ENCODE measurements around the gene FTSJ3. TPM values are rescaled to one million over a fixed set of nuclear protein-coding genes. Genes with fewer than 3 reads are reported as not detected.
A peak's percentile ranks its signal among the peaks of the same experiment; 100 is the strongest.

Gene FTSJ3
- total RNA-seq, 1 experiment from 2014 or later, result 68.9 TPM

DNA sequence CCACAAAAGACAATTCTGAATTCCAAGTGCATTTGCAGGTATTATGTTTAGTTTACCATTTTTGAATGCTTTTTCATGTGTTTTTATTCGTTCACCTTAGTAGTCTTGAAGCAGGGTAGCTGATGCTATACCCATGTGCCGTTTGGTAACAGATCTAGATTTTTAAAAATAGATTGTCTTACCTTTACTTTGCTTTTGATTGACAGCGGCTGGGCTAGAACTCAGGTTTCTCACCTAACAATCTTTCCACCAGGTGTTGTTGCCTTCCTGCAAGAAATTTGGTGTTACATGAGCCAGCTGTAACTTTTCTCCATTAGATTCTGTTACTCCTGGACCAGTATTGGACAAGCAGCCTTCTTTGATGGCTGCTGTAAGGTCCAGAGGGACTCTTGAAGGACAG, 1.5 kb upstream of the FTSJ3 start:
- peaks cover 94% of the 10 kb centered on the region for H3K36me3 ChIP-seq
- H3K27ac ChIP-seq, result no peak overlapping the region
- no peaks in the 10 kb centered on the region for H3K27me3 ChIP-seq (replicated peaks)
- H3K4me1 ChIP-seq (replicated peaks), result peaks cover 17% of the 10 kb centered on the region
- peak overlapping the region; percentile 84 for H3K4me3 ChIP-seq
- no peak for DNase-seq (ENCODE audit: low read depth in 1 of 2, low spot score in 2 of 2)
- H3K9me3 ChIP-seq (replicated peaks), result no peaks in the 10 kb centered on the region

DNA sequence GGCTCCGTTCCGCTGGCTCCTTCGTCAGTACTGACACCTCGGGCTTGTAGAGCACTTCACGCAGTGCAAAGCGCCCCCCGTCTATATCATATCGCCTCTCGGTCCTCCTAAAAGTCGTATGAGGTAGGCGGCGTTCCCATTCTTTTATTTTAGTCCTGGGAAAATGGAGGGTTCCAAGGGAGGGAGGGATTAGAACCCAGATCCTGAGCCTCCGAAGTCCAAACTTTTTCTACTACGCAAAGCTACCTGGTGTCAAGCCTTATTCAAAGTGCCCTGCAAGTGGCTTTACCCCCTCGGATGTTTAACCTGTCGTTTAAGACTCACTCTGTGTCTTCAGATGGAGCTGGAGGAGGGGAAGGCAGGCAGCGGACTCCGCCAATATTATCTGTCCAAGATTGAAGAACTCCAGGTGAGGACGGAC, 348 bp upstream of the FTSJ3 start:
- peaks cover 94% of the 10 kb centered on the region for H3K36me3 ChIP-seq
- H3K4me1 ChIP-seq (replicated peaks), result peaks cover 17% of the 10 kb centered on the region
- no peaks in the 10 kb centered on the region for H3K27me3 ChIP-seq (replicated peaks)
- H3K27ac ChIP-seq, result peak overlapping the region; percentile 96
- H3K9me3 ChIP-seq (replicated peaks), result no peaks in the 10 kb centered on the region
- no peak for DNase-seq (ENCODE audit: low read depth in 1 of 2, low spot score in 2 of 2)
- peak overlapping the region; percentile 84 for H3K4me3 ChIP-seq

DNA sequence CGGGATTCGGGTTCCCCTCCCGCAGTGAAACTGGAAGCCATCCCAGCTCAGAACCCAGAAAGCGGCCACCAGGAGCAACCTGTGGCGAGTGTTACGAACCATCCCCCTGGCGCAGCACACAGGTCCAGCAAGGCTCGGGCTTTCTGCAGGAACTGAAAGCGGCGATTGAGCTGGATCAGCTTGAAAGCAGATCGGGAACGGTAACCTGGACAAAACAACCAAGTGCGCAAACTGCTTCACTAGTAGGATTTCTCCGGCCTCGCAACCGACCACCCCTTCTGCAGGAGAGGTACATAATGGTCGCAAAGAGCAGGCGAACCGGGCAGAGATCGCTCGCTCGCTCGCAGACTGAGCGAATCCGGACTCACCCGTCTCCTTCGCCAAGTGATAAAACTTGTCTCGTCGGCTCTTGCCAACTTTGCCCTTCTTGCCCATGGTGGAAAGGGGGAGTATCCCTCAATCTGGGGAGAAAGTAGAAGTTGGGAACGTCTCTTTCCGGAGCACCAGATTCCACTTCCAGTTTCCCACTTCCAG, 928 bp downstream of the FTSJ3 start:
- peaks cover 94% of the 10 kb centered on the region for H3K36me3 ChIP-seq
- H3K9me3 ChIP-seq (replicated peaks), result no peaks in the 10 kb centered on the region
- H3K27me3 ChIP-seq (replicated peaks), result no peaks in the 10 kb centered on the region
- H3K4me3 ChIP-seq, result peak overlapping the region; percentile 84
- H3K27ac ChIP-seq, result peak overlapping the region; percentile 96
- no peak for DNase-seq (ENCODE audit: low read depth in 1 of 2, low spot score in 2 of 2)
- peaks cover 17% of the 10 kb centered on the region for H3K4me1 ChIP-seq (replicated peaks)

DNA sequence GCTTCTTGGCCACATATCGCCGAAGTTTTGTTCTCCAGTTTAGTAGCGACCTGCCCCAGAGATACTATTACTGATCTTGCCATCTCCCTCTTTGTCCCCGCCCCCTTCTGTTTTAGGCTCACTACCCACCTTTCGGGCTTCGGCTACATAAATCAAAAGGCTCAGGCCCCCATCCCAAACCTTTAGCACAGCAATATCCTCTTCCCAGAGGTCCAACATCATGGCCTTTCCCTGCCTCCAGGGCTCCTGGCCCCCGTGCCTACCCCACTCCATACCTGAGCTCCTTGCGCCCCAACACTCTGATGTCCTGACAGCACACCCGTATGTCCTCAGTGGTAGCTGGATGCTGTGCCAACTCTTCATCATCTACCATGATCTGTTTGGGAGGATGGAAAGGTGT, 3.1 kb downstream of the FTSJ3 start:
- peaks cover 91% of the 10 kb centered on the region for H3K36me3 ChIP-seq
- H3K27ac ChIP-seq, result no peak overlapping the region
- DNase-seq (ENCODE audit: low read depth in 1 of 2, low spot score in 2 of 2), result no peak
- peaks cover 17% of the 10 kb centered on the region for H3K4me1 ChIP-seq (replicated peaks)
- H3K27me3 ChIP-seq (replicated peaks), result no peaks in the 10 kb centered on the region
- no peak overlapping the region for H3K4me3 ChIP-seq
- no peaks in the 10 kb centered on the region for H3K9me3 ChIP-seq (replicated peaks)

DNA sequence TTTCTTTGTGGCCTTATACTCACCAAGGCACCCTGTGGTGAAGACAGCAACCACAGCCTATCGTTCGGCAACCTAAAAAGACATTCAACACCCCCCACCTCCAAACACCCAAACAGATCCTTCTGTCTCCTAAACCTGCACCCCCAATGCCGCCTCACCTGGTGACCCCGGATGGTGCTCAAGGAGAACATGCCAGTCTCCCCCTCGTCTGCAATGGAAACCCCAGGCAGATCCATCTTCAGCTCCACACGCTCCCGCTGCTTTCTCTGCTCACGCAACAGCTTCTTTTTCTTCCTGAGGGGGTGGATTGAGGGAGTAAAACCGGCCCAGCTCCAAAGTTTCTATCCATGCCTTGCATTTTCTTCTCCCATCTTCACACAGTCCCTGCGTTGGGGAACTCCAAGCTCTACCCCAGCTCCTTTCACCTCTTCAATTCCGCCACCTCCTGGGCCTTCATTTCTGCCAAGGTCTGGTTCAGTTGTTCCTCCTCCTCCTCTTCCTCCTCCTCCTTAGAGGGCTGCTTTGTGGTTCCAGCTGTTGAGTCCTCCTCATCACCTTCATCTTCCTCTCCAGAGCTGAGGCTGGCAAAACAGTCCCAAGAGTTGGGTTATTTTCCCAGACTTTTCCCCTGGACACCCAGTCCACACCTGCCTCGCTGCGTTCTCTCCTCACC, 3.7 kb downstream of the FTSJ3 start:
- H3K27me3 ChIP-seq (replicated peaks), result no peaks in the 10 kb centered on the region
- peaks cover 91% of the 10 kb centered on the region for H3K36me3 ChIP-seq
- DNase-seq (ENCODE audit: low read depth in 1 of 2, low spot score in 2 of 2), result no peak
- H3K4me1 ChIP-seq (replicated peaks), result peaks cover 15% of the 10 kb centered on the region
- no peaks in the 10 kb centered on the region for H3K9me3 ChIP-seq (replicated peaks)
- no peak overlapping the region for H3K4me3 ChIP-seq
- H3K27ac ChIP-seq, result no peak overlapping the region

DNA sequence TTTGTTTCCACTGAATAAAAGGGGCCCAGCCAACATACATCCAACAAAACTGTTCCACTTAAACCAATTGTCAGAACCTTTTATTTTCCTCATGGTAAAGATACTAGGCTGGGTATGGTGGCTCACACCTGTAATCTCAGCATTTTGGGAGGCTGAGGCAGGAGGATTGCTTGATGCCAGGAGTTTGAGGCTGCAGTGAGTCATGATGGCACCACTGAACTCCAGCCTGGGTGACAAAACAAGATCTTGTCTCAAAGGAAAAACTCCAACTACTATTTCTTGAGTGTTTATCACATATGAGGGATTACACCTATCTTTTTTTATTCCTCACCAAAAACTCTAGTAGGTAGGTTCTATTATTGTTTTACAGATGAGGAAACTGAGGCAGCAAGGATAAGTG, 4.9 kb downstream of the FTSJ3 start:
- DNase-seq (ENCODE audit: low read depth in 1 of 2, low spot score in 2 of 2), result peak in 1 of 2 experiments; percentile 27
- Histone ChIP-seq H3K27ac (no peak overlapping the region), H3K9me3 (replicated peaks) (no peaks in the 10 kb centered on the region), H3K27me3 (replicated peaks) (no peaks in the 10 kb centered on the region), H3K36me3 (peaks cover 93% of the 10 kb centered on the region), H3K4me3 (no peak overlapping the region), H3K4me1 (replicated peaks) (peaks cover 10% of the 10 kb centered on the region)

DNA sequence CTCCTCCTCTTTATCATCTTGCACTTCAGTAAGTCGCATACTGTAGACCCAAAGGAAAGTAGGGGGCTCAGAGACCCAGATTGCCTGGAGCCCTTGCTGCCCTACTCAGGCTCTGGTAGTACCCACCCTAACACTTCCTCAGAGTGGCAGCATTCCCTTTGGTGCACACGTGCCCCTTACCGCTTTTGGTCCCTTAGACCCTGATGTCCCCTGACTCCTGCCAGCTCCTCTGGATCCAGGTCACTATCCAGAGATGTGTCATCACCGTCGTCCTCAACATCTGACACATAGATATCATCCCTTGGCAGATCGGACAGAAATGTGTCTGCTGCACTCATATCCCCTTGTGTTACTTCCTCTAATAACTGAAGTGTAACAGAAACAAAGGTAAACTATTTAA, 5.7 kb downstream of the FTSJ3 start:
- no peak overlapping the region for H3K4me3 ChIP-seq
- H3K27ac ChIP-seq, result no peak overlapping the region
- H3K36me3 ChIP-seq, result peaks cover 97% of the 10 kb centered on the region
- DNase-seq (ENCODE audit: low read depth in 1 of 2, low spot score in 2 of 2), result peak in 1 of 2 experiments; percentile 34
- H3K9me3 ChIP-seq (replicated peaks), result no peaks in the 10 kb centered on the region
- H3K4me1 ChIP-seq (replicated peaks), result peaks cover 18% of the 10 kb centered on the region
- no peaks in the 10 kb centered on the region for H3K27me3 ChIP-seq (replicated peaks)

DNA sequence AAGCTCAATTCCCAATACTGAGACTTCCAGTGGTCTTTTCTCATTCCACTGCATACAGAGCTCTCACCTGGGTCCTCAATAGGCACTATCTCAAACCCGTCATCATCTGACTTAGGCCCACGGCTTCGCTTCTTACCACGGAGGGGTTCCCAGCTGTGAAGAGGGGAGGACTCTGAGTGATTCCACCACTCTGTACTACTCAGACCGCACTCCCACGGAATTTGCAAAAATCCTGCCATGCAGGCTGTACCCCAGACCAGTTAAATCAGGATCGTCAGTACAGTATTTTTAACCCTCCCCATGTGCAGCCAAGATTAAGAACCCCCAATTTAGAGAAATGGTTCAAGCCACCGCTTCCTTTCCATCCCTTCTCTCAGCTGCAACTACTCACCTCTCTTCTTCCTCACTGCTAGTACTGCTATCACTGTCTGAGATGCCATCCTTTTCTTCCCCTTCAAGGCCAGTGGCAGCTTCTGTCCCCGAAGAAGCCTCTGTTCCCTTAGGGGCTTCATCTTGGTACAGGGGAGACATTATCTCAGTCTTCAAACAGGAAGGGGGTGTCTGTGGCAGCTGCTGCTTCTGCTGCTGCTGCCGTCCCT, 6.4 kb downstream of the FTSJ3 start:
- no peak overlapping the region for H3K27ac ChIP-seq
- H3K4me3 ChIP-seq, result no peak overlapping the region
- DNase-seq (ENCODE audit: low read depth in 1 of 2, low spot score in 2 of 2), result peak in 1 of 2 experiments; percentile 26
- H3K9me3 ChIP-seq (replicated peaks), result no peaks in the 10 kb centered on the region
- H3K36me3 ChIP-seq, result peaks cover 97% of the 10 kb centered on the region
- peaks cover 24% of the 10 kb centered on the region for H3K4me1 ChIP-seq (replicated peaks)
- H3K27me3 ChIP-seq (replicated peaks), result no peaks in the 10 kb centered on the region

DNA sequence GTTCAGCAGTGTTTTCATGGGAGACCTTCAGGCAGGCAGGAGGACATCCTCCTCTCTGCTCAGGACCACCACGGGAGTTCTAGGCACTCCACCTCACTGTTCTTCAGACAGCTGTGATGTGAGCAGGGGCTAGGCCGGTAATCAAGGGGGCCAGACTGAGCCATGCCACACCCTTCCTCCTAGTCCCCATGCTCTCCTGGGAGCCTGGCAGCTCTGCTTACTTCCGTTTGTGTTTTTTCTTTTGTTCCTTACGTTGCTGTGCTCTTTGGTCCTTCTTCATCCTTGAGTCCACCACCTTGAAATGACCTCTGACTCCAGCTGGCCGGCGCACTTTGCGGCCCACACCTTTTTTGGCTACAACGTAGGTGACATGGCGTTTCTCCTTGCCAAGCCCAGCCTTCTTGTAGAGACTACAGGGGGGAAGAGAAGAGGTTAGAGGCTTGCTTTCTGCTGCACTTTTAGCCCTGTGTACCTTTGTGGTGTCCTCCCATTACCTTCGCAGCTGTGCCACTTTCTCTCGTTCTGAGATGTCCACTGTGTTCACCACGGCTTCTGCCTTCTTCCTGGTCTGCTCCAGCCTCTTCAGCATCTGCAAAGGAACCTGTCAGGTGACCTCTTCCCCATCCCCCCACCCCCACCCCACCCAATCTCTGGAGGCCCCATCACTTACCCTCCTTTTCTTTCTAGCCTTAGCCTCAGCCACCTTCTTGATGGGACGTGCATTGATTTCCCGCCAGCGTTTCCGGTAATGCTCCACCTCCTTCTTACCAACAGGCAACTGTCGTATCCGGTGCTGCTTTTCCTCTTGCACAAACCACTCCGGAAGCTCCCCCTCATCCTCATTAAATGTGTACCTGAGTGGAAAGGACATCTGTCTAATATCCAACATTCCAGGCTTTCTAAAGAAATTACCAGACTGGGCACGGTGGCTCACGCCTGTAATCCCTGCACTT, 7.6 kb downstream of the FTSJ3 start:
- Histone ChIP-seq H3K4me3 (no peak overlapping the region), H3K4me1 (replicated peaks) (peaks cover 30% of the 10 kb centered on the region), H3K27me3 (replicated peaks) (no peaks in the 10 kb centered on the region), H3K9me3 (replicated peaks) (no peaks in the 10 kb centered on the region), H3K27ac (no peak overlapping the region), H3K36me3 (peaks cover 97% of the 10 kb centered on the region)
- no peak for DNase-seq (ENCODE audit: low read depth in 1 of 2, low spot score in 2 of 2)

DNA sequence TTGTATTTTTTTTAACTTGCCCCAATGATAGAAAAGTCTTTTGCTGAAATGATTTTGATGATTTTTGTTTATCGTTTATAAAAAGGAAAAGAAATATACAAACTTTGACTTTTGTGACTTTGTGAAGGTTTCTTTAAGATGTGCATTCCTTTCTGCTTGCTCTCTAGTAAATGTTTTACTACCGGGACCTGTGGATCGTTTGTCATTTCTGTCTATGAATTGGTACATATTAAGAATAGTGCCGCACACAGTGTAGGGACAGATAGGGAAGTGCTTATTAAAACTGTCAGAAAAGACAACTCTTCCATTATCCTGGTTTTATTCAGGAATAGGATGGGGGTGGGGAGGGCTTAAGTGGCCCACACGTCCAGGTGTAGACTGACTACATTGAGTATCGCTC, 8.3 kb downstream of the FTSJ3 start:
- no peaks in the 10 kb centered on the region for H3K27me3 ChIP-seq (replicated peaks)
- peaks cover 97% of the 10 kb centered on the region for H3K36me3 ChIP-seq

DNA sequence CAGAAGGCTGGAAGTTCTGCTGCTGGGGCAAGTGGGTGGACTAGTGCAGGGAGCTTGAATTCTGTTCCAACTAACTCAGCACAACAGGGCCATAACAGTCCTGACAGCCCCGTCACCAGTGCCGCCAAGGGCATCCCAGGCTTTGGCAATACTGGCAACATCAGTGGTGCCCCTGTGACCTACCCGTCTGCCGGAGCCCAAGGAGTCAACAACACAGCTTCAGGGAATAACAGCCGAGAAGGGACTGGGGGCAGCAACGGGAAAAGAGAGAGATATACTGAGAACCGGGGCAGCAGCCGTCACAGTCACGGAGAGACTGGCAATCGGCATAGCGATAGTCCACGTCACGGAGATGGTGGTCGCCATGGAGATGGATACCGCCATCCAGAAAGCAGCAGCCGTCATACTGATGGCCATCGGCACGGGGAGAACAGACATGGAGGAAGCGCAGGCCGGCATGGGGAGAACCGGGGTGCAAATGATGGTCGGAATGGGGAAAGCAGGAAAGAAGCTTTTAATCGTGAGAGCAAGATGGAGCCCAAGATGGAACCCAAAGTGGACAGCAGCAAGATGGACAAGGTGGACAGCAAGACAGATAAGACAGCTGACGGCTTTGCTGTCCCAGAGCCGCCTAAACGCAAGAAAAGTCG, 9.6 kb downstream of the FTSJ3 start:
- no peaks in the 10 kb centered on the region for H3K27me3 ChIP-seq (replicated peaks)
- H3K36me3 ChIP-seq, result peaks cover 97% of the 10 kb centered on the region
- no peak for DNase-seq (ENCODE audit: low read depth in 1 of 2, low spot score in 2 of 2)
- no peak overlapping the region for H3K4me3 ChIP-seq
- H3K27ac ChIP-seq, result no peak overlapping the region
- H3K4me1 ChIP-seq (replicated peaks), result peaks cover 32% of the 10 kb centered on the region
- H3K9me3 ChIP-seq (replicated peaks), result no peaks in the 10 kb centered on the region

More for the DNA sequence above, 8.3 kb downstream of the FTSJ3 start:
- Histone ChIP-seq H3K9me3 (replicated peaks) (no peaks in the 10 kb centered on the region), H3K27ac (no peak overlapping the region), H3K4me1 (replicated peaks) (peaks cover 32% of the 10 kb centered on the region), H3K4me3 (no peak overlapping the region)
- no peak for DNase-seq (ENCODE audit: low read depth in 1 of 2, low spot score in 2 of 2)

DNA sequence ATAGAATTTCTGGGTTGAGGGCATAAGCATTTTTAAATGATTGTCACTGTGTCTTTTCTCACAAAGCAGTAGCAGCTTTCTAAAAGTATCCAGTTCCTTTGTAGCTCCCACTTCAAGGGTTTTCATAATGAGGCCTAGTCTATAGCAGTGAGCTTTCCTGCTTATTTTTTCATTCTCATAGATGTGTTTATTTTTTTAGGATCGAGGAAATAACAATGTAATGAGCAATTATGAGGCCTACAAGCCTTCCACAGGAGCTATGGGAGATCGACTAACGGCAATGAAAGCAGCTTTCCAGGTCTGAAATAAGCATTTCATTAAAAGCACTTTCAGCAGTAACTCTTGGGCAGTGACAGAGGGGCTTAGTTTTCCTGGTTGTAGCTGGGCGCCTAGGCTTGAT, 10.8 kb downstream of the FTSJ3 start:
- Histone ChIP-seq H3K27me3 (replicated peaks) (no peaks in the 10 kb centered on the region), H3K9me3 (replicated peaks) (no peaks in the 10 kb centered on the region), H3K36me3 (peaks cover 97% of the 10 kb centered on the region), H3K4me1 (replicated peaks) (peaks cover 32% of the 10 kb centered on the region), H3K4me3 (no peak overlapping the region), H3K27ac (peak overlapping the region; percentile 18)
- peak in 1 of 2 experiments; percentile 58 for DNase-seq (ENCODE audit: low read depth in 1 of 2, low spot score in 2 of 2)

DNA sequence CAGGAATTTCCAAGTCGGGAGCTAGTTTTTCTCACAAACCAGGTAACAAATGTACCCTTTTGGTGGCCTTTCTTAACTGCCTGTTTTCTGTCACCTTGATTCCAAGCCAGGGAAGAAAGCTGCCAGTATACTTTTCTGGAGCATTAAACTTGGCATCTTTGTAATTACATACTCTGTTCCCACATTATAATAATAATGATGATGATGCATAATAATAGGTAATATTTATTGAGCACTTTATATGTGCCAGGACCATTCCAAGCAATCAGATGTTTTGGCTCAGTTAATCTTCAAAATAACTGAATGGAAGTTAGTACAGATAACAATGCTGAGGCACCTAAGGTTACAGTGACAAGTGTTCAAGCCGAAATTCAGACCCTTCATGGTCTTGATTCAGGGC, 11.3 kb downstream of the FTSJ3 start:
- no peaks in the 10 kb centered on the region for H3K27me3 ChIP-seq (replicated peaks)
- H3K4me3 ChIP-seq, result no peak overlapping the region
- H3K36me3 ChIP-seq, result peaks cover 97% of the 10 kb centered on the region
- peaks cover 32% of the 10 kb centered on the region for H3K4me1 ChIP-seq (replicated peaks)
- peak overlapping the region; percentile 18 for H3K27ac ChIP-seq
- DNase-seq (ENCODE audit: low read depth in 1 of 2, low spot score in 2 of 2), result no peak
- no peaks in the 10 kb centered on the region for H3K9me3 ChIP-seq (replicated peaks)
